ENCODE results near the gene VCAN.
"Not testable (repeated sequence)": the region's sequence is repeated elsewhere in the genome, so short reads cannot be mapped to it uniquely, and the experiment has no call there.

Gene VCAN

GRCh38 chr5:83471405-83472212 lies at the start of gene VCAN:
Gene VCAN (plus strand): TSS chr5:83471744. CDS start chr5:83483519, 11,775 bp downstream.
- no peak for DNase-seq (ENCODE audit: low read depth)

GRCh38 chr5:83422284-83422683 lies 49.3 kb upstream of the VCAN start:
- no peak for DNase-seq (ENCODE audit: low read depth)

GRCh38 chr5:83426855-83427254 lies 44.7 kb upstream of the VCAN start:
- no peak for DNase-seq (ENCODE audit: low read depth)

- no peak for DNase-seq (ENCODE audit: low read depth)
Observed at GRCh38 chr5:83428126-83428525, 43.4 kb upstream of the VCAN start.

GRCh38 chr5:83428890-83429289 lies 42.7 kb upstream of the VCAN start:
- no peak for DNase-seq (ENCODE audit: low read depth)

GRCh38 chr5:83430130-83431010 lies 41.2 kb upstream of the VCAN start:
- DNase-seq (ENCODE audit: low read depth), result peak; percentile 1

- no peak for DNase-seq (ENCODE audit: low read depth)
Observed at GRCh38 chr5:83433891-83434290, 37.7 kb upstream of the VCAN start.

- no peak for DNase-seq (ENCODE audit: low read depth)
Observed at GRCh38 chr5:83434946-83435345, 36.6 kb upstream of the VCAN start.

GRCh38 chr5:83436276-83436675 lies 35.3 kb upstream of the VCAN start:
- DNase-seq (ENCODE audit: low read depth), result no peak

GRCh38 chr5:83437697-83438096 lies 33.8 kb upstream of the VCAN start:
- not testable (repeated sequence) for DNase-seq (ENCODE audit: low read depth)

GRCh38 chr5:83440826-83441225 lies 30.7 kb upstream of the VCAN start:
- DNase-seq (ENCODE audit: low read depth), result no peak

- DNase-seq (ENCODE audit: low read depth), result no peak
Observed at GRCh38 chr5:83441747-83442146, 29.8 kb upstream of the VCAN start.

GRCh38 chr5:83443534-83443933 lies 28.0 kb upstream of the VCAN start:
- DNase-seq (ENCODE audit: low read depth), result no peak

- DNase-seq (ENCODE audit: low read depth), result no peak
Observed at GRCh38 chr5:83444445-83444844, 27.1 kb upstream of the VCAN start.

GRCh38 chr5:83446253-83446947 lies 25.1 kb upstream of the VCAN start:
- no peak for DNase-seq (ENCODE audit: low read depth)

GRCh38 chr5:83447533-83447932 lies 24.0 kb upstream of the VCAN start:
- DNase-seq (ENCODE audit: low read depth), result no peak

- no peak for DNase-seq (ENCODE audit: low read depth)
Observed at GRCh38 chr5:83450183-83450966, 21.2 kb upstream of the VCAN start.

GRCh38 chr5:83450967-83451248 lies 20.6 kb upstream of the VCAN start:
- no peak for DNase-seq (ENCODE audit: low read depth)

- DNase-seq (ENCODE audit: low read depth), result no peak
Observed at GRCh38 chr5:83451955-83452354, 19.6 kb upstream of the VCAN start.

- DNase-seq (ENCODE audit: low read depth), result no peak
Observed at GRCh38 chr5:83453937-83454336, 17.6 kb upstream of the VCAN start.

- no peak for DNase-seq (ENCODE audit: low read depth)
Observed at GRCh38 chr5:83464261-83464660, 7.3 kb upstream of the VCAN start.

Data from activated T-helper 1 cell treated with Interleukin-2 at 50 U/mL for 16 hours (primary cell).